ENCODE measurements around the gene GNAQ.

Gene GNAQ

DNA sequence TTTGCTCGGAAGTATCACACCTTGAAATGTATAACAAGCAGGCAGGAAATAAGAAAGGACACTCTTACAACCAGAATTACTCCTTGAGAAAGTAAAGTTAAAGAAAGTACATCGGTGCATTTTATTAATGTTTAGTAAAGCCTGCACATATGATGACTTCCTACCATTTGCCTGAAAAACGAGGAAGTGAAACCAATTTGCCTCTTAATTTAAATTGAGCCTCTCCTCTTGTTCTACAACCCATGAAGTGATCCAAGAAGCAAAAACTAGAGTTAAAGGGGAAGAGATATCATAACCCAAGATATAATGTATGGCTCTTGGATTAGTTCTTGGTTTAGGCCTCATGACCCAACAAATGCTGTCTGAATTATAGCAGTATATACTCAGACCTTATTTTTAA lies 95.6 kb downstream of the GNAQ start:
- TF ChIP-seq, protein P1, sequence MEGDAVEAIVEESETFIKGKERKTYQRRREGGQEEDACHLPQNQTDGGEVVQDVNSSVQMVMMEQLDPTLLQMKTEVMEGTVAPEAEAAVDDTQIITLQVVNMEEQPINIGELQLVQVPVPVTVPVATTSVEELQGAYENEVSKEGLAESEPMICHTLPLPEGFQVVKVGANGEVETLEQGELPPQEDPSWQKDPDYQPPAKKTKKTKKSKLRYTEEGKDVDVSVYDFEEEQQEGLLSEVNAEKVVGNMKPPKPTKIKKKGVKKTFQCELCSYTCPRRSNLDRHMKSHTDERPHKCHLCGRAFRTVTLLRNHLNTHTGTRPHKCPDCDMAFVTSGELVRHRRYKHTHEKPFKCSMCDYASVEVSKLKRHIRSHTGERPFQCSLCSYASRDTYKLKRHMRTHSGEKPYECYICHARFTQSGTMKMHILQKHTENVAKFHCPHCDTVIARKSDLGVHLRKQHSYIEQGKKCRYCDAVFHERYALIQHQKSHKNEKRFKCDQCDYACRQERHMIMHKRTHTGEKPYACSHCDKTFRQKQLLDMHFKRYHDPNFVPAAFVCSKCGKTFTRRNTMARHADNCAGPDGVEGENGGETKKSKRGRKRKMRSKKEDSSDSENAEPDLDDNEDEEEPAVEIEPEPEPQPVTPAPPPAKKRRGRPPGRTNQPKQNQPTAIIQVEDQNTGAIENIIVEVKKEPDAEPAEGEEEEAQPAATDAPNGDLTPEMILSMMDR (IDR thresholded peaks at IDR 0.05; ENCODE audit: low read depth, low read length) = no peak

DNA sequence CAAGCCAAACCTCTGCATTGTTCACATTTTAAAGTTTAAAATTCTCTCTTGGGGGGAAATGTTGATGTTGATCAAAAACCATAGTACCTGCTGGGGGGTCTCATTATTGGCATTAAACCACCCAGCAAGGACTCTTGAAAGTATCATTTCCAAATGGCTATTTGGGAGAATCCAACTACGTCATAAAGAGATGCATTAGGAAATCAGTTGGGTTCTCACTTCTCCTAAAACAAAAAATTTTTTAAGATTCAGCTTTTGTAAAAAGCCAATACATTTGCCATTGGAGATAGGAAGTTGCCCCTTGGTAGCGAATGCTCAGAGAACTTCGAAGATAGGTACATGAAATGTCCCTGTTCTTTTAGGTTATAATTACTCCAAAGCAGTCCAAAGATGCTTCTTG lies 96.4 kb downstream of the GNAQ start:
- TF ChIP-seq, protein P1 (IDR thresholded peaks at IDR 0.05; ENCODE audit: low read depth, low read length) = no peak
- DNase-seq (ENCODE audit: low read depth in 2 of 2) = no peak
- H3K4me3 ChIP-seq (replicated peaks in 1 of 2; ENCODE audit: low read depth in 2 of 2, low read length in 2 of 2) = no peak overlapping the region

More for the DNA sequence above, 95.6 kb downstream of the GNAQ start:
- H3K4me3 ChIP-seq (replicated peaks in 1 of 2; ENCODE audit: low read depth in 2 of 2, low read length in 2 of 2) = no peak overlapping the region
- DNase-seq (ENCODE audit: low read depth in 2 of 2) = no peak

DNA sequence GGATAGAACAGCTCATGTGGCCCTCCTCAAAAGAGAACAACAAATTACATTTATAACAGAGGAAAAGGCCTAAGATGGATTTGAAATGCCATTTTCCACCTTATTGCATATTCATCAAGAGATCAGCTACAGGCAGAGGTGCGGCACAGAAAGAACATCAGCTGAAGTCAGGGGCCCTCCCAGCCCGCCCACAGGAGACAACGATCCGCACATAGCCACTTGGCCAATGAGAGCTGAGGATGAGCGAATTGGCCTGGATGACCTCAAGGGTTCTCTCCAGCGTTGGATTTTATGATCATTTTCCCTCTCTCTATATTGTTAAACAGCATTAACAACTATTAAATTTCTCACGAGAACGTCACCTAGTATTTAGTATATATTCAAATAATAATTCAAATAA lies 97.6 kb downstream of the GNAQ start:
- H3K4me3 ChIP-seq (replicated peaks in 1 of 2; ENCODE audit: low read depth in 2 of 2, low read length in 2 of 2) = no peak overlapping the region
- no peak for DNase-seq (ENCODE audit: low read depth in 2 of 2)
- TF ChIP-seq, protein P1 (IDR thresholded peaks at IDR 0.05; ENCODE audit: low read depth, low read length) = no peak

DNA sequence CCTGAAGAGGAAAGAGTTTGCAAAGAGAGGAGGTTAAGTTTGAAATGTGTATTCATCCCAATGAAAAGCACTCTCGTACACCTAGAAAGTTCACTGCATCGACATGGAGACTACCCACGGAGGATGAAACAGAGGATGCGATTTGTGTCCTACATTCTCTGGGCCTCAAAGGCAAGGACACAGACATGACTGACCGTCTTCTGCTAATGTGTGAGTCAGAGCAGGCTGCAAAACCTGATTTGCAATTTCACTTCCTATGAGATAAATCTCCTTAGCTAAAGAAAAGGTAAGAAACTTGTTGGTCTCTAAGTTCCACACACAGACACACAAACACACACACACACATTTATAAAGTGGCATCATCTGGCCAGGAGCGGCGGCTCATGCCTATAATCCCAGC lies 98.6 kb downstream of the GNAQ start:
- H3K4me3 ChIP-seq (replicated peaks in 1 of 2; ENCODE audit: low read depth in 2 of 2, low read length in 2 of 2) = no peak overlapping the region
- DNase-seq (ENCODE audit: low read depth in 2 of 2) = peak in 1 of 2 donors; percentile 36
- TF ChIP-seq, protein P1 (IDR thresholded peaks at IDR 0.05; ENCODE audit: low read depth, low read length) = no peak

DNA sequence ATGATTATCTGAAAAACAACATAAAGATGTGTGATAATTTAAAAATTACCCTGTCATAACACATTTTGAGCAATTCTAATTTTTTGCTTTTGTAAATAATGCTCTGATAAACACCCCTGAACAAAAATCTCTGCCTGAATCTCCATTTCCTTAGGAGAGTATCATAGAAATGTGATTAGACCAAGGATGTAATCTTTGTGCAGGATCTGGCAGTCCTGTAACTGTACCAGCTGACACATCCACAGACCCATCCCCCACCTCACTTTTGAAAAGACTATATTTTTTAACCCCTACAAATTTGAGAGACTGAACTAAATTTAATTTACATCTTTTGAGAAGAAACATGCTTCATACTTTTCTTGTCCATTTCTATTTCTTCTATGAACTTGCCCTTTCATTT lies 101.7 kb downstream of the GNAQ start:
- no peak overlapping the region for H3K4me3 ChIP-seq (replicated peaks in 1 of 2; ENCODE audit: low read depth in 2 of 2, low read length in 2 of 2)
- TF ChIP-seq, protein P1 (IDR thresholded peaks at IDR 0.05; ENCODE audit: low read depth, low read length) = no peak
- DNase-seq (ENCODE audit: low read depth in 2 of 2) = no peak

DNA sequence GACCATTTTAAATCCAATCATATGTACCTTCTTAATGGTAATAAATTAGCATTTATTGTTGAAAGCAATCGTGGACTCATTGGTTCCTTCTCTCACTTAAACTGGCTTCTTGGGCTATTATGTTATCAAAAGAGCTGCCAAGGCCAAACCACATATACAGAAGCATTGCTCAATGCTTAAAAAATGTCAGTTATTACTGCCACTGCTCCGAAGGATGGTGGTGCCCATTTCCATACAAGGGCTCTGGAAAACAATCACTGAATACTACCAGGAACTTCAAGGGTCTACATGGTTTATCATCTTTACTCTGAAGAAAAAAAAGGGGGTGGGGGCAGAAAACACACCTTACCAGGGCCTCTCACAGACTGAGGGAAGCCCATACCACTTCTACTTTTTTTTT lies 104.3 kb downstream of the GNAQ start:
- DNase-seq (ENCODE audit: low read depth in 2 of 2) = peak; percentile 43 to 66
- H3K4me3 ChIP-seq (replicated peaks in 1 of 2; ENCODE audit: low read depth in 2 of 2, low read length in 2 of 2) = no peak overlapping the region
- TF ChIP-seq, protein P1 (IDR thresholded peaks at IDR 0.05; ENCODE audit: low read depth, low read length) = no peak

DNA sequence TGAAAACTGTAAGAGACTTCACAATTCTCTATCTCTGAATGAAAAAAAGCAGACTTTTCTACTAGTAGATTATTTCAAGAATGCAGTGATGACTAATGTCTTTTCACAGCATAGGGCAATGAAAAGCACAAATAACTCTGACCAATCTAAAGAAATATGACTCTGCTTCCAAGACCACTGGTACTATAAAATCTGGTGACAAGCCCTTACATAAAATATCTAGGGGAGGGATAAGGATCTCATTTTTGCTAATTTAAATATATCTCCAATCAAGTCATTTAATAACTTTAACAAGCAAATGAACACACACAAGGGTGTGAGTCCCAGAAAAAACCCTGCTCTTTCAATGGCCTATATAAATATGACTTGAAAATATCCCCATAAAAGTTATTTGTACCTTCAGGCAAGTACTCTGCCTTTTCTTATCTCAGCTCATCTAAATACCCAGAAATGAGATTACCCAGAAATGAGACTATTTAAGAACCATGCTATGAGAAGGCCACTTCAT lies 105.2 kb downstream of the GNAQ start:
- TF ChIP-seq, protein P1 (IDR thresholded peaks at IDR 0.05; ENCODE audit: low read depth, low read length) = no peak
- H3K4me3 ChIP-seq (replicated peaks in 1 of 2; ENCODE audit: low read depth in 2 of 2, low read length in 2 of 2) = no peak overlapping the region
- DNase-seq (ENCODE audit: low read depth in 2 of 2) = peak; percentile 76 to 84
